ENCODE data around the gene CD7.
A peak's percentile ranks its signal among the peaks of the same experiment; 100 is the strongest.

The CD7 gene

GRCh38 chr17:82314012-82314726 lies 3.2 kb downstream of the CD7 start:
- peak in 1 of 5 donors; percentile 4 for DNase-seq

DNA sequence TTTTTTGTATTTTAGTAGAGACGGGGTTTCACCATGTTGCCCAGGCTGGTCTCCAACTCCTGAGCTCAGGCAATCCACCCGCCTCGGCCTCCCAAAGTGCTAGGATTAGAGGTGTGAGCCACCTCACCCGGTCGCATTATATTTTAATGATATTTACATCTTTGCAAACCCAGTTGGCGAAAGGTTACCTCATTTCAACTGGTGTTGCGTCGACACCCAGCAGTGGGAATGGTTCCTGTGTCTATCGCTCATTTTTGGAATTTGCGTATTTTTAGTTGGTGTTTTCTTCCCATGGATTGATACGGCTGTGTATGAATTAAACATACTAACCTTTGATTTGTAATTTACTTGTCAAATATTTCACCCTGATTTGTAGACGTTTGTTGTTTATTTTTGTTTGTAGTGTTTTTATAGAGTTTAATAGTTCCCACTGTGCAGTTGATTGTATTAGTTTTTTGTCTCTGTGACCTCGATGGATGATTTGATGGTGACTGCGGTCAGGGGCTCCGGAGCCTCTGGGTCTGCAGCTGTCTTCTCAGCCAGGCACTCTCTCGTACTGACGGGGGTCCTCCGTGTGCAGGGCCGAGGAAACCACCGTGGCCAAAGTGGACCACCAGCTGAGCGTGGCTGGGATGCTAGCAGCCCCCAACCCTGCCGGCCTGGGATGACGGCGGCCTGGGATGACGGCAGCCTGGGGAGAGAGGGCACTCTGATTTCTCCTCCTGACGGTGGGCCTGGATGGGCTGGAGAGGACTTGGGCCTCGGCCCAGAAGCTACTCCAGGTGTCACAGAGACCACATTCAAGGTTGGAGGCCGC lies 4.0 kb downstream of the CD7 start:
- DNase-seq: no peak

DNA sequence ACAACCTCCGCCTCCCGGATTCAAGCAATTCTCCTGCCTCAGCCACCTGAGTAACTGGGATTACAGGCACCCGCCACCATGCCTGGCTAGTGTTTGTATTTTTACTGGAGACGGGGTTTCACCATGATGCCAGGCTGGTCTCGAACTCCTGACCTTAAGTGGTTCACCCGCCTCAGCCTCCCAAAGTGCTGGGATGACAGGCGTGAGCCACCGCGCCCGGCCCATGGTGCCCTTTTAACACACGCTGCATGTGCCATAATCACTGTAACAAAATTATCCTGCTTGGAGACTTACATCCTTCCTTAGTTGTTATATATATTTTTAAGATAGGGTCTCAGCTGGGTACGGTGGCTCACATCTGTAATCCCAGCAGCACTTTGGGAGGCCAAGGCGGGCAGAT lies 5.4 kb downstream of the CD7 start:
- DNase-seq: no peak

DNA sequence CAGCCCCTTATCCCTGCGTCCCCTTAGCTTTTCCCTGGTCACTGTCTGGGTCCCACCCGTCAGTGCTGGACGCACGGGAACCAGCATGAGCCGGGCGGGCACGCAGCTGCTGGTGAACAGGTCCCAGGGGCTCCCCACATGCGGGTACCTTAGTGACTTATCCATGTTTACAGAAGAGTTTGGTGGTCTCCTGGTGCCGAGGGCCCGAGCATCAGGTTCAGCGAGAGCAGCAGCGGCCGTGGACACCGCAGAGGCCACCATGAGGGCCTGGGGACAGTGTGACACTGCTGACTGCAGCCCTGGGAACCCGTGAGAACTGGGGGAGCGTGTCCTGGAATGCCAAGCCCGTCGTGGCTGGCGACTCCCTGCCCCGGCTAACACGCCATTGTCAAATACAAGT lies 6.5 kb downstream of the CD7 start:
- DNase-seq: no peak

- DNase-seq: no peak
Observed at GRCh38 chr17:82309656-82310570, 7.5 kb downstream of the CD7 start.

GRCh38 chr17:82305727-82306300 lies 11.6 kb downstream of the CD7 start:
- DNase-seq: no peak

DNA sequence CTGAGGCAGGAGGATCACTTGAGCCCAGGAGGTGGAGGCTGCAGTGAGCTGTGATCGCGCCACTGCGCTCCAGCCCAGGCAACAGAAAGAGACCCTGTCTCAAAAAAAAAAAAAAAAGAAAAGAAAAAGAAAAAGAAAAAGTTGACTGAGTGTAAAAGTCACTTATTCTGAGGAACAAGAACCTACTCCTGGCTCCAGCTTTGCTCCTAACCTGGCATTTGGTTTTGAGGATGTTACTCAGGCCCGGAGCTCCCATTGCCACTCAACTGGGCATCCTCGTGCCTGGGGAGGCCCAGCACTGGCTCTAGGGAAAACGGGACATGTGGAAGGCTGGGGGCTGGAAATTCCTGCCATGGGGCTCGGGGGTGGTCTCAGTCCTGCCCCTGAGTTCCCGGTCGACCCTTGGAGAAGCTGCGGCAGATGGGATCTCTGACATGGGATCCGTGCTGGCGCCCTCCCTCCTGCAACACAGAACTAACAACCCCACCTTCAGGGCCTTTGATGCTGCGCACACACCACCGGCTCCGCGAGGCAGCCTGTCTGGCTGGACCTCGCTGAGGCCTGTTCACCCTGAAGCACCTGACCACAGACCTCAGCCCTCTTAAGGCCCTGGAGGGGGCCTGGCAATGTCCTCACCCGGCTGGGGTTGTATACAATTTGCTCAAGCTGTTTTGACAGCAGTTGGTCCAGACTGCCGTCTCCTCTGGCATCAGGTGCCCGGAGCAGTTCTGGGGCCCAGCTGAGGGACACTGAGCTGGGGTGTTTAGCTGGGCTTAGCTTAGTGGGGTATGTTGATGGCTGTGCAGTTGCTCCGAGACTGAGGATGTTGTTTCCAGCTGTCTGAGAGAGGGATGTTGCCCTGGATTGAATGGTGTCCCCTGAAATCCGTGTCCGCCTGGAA lies 12.3 kb downstream of the CD7 start:
- DNase-seq: no peak

DNA sequence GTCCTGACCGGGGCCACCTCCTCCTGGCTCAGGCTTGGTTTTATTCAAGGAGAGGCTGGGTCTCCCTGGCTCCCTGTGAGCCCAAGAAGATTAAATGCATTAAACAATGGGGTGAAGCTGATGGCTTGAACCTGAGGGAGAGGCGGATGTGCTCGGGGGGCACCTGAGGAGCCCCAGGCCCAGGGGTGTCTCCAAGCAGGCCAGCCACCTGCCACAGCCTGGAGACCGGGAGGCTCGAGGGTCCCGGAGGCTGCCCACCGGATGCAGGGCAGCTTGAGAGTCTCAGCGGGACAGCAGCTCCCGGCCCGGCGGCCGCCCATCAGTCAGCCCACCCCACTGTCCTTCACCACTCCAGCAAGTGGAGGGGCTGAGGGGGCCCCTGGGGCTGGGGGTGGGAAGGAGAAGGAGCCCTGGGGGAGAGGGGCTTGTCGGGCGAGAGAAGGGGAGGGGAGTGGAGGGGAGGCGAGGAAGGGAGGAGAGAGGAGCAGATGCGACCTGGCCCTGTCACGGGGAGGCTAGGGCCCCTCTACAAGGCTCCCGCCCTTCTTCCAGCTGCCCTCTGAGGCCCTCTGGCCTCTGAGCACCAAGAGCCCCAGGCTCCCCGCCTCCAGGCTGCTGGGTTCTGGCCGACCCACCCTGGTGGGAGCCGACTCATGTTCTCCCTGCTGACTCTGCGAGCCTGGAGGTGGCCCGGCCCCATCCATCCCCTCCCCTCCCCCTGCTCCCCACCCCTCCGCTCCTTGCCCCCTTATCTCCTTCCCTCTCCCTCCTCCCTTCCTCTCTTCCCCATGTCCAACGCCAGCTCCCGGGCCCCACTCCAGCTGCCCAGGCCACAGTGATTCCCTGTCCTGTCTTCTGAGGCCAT lies 13.2 kb downstream of the CD7 start:
- no peak for DNase-seq

GRCh38 chr17:82302991-82303943 lies 14.1 kb downstream of the CD7 start:
- peak in 2 of 5 donors; percentile 38 to 44 for DNase-seq

DNA sequence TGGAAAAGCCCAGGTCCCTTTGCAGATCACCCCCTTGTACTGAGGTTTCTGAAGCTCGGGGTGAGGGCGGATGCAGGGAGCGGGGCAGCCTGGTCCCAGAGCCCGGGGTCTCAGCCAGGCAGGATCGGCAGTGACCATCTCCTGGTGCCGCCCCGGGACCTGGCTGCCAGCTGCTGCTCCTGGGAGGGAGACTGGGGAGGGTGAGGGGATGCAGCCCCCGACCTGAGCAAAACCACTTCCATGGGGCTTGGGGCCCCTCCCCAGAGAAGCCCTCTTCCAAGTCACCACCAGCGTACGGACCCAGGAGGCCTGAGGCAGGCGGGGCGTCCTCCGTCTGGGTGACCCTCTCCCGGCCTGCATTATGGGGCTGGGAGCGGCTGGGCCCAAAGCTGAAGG lies 14.8 kb downstream of the CD7 start:
- no peak for DNase-seq

GRCh38 chr17:82301916-82302567 lies 15.4 kb downstream of the CD7 start:
- DNase-seq: peak in 2 of 5 donors; percentile 42 to 72

GRCh38 chr17:82301300-82301915 lies 16.0 kb downstream of the CD7 start:
- DNase-seq: no peak

GRCh38 chr17:82300707-82301270 lies 16.6 kb downstream of the CD7 start:
- peak in 4 of 5 donors; percentile 55 to 68 (median 56) for DNase-seq

DNA sequence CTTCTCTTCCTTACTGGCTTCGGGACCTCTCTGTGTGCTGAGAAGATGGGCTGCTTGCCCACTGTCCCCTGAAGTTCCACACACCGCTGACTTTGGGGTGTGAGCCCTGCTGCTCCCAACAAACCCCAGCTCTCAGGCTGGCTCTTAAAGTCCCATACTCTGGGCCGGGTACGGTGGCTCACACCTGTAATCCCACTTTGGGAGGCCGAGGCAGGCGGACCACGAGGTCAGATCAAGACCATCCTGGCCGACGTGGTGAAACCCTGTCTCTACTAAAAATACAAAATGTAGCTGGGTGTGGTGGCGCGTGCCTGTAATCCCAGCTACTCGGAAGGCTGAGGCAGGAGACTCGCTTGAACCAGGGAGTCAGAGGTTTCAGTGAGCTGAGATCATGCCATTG lies 17.2 kb downstream of the CD7 start:
- no peak for DNase-seq

GRCh38 chr17:82299452-82299851 lies 18.0 kb downstream of the CD7 start:
- peak in 1 of 5 donors; percentile 33 for DNase-seq

DNA sequence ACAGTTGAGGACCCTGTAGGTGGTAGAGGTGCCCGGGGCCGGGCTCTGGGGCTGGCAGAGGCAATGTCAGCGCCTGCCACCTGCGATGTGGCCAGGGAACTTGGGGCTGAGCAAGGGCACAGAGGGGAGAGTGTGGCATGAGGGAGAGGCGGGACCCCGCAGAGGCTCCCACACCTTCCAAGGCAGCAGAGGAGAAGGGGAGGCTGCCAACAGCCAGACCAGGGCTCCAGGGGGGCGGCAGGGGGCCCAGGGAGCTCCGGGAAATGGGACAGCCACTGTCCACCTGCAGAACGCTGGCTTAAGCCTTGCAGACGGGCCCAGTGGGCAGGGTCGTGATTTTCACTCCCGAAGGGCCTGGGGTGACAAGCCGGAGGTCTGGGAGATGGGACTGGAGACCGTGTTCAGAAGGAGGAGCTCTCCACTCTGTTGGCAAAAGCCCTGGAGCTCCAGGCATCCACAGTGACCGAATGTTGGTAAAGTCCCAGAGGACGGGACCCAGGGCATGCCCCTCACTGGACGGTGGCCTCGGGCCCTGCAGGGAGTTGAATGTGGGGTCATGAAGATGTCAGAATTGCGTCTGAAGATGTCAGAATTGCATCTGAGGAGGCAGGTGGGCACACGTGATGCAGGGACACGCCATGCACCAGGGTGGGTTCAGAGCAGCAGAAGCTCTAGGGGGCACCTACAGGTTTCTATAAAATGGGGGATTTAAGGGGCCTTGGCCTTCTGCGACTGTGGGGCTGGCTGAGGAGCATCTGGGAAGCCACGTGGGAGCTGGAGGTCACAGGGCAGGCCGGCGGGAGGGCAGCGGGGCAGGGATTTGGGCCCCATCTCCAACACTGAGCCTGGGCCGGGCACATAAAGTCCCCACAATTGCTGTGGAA lies 18.6 kb downstream of the CD7 start:
- no peak for DNase-seq
